ENCODE data around the gene UBAC1. TPM values are rescaled to one million over a fixed set of nuclear protein-coding genes. Genes with fewer than 3 reads are reported as not detected.

The UBAC1 gene
- polyA plus RNA-seq (2013, experiment 1 of 2; ENCODE audit: insufficient read length) = 28.4 TPM
- 29.9 TPM for polyA plus RNA-seq (2013, experiment 2 of 2; ENCODE audit: insufficient read length)

GRCh38 chr9:135961277-135961715, at the start of gene UBAC1:
Gene UBAC1 (minus strand): TSS chr9:135961373. CDS start chr9:135961162, 211 bp downstream.
- peak; percentile 96 for DNase-seq

- no peak for DNase-seq
These were observed 49.6 kb upstream of the UBAC1 start for GRCh38 chr9:136010615-136011361.

GRCh38 chr9:136010176-136010575, 49.0 kb upstream of the UBAC1 start:
- no peak for DNase-seq

- no peak for DNase-seq
These were observed 48.3 kb upstream of the UBAC1 start for GRCh38 chr9:136009516-136009915.

DNA sequence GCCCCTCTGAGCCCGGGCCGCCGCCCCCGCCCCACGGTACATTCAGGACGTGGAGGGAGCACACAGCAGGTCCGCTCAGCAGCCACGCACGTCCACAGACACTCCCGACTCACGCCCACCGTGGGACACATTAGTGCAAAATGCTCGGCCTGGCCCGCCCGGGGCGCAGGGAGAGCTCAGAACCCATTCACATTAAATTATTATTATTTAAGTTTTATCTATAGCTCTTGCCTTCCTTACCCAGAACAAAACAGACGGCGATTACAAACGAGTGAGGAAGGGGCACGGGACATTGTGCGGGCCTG, 47.5 kb upstream of the UBAC1 start:
- DNase-seq = no peak

- DNase-seq = peak; percentile 34
These were observed 46.9 kb upstream of the UBAC1 start for GRCh38 chr9:136007934-136008692.

GRCh38 chr9:136007276-136007933, 46.2 kb upstream of the UBAC1 start:
- DNase-seq = no peak

GRCh38 chr9:136006169-136006568, 45.0 kb upstream of the UBAC1 start:
- no peak for DNase-seq

- no peak for DNase-seq
These were observed 43.5 kb upstream of the UBAC1 start for GRCh38 chr9:136004712-136005111.

DNA sequence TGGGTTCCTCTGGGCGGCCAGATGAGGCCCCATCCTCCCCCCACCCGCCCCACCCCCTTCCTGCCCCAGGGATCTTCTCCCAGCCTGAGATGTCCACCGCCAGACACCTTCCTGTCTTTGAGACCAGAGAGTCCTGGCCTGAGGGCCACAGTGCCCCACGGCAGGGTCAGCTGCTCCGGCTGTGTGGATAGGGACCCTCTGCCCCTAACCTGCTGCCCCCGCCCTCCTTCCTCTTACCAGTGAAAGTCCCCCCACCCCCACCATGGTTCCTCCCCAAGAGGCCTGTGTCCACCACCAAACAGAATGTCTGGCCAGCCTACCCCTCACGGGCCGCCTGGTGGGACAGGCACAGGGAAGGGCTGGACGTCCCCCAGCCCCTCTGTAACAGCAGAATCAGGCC, 43.0 kb upstream of the UBAC1 start:
- no peak for DNase-seq

DNA sequence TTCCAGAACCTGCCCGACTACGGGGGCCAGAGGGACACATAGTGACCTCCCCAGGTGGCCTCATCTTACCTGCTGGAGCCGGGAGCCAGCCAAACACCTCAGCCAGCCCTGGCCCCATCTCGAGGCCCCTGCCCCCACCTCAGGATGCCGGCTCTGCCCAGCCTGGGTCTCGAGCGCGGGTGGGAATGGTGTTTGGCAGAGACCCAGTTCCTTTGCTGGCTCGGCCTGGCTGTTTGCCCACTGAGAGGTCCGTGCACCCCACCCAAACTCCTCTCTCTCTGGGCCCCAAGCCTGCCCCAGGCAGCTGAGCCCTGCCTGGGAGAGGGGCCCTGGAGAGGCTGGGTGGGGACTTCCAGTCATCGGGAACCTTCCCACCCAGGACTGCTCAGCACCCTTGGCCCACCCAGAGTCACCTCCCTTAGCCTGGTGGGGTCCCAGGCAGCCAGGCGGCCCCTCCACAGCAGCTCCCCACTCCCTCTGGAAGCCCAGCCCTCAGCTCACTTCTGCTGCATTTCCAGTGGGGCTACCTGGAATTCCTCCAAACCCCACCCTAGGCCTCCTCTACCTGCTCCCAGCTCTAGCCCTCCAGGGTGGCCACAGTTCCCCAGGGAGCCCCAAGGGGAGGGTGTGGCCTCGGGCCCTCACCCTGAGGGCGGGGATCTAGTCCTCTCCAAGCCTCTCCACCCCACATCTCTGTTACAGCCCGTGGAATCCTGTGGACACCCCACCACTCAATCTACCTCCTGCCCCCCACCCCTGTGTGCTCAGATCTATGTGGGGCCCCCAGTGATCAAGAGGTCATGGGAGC, 42.4 kb upstream of the UBAC1 start:
- no peak for DNase-seq

DNA sequence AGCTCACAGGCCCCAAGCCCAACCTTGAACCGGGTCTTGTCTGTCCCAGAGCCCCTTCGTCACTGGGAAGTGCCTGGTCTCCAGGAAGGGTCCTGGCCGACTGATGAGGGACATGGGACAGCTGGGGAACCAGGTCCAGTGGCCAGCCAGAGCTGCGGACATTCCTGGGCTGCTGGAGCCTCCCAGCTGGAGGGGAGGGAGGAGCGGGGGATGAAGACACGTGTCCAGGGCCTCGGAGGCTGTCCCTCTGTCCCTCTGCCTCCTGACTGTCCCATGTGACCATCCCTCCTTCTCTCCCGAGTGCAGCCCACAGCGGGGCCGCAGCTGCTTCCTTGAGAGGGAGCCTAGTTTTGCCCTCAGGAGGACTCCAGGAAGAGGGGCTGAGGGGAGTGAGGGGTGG, 41.7 kb upstream of the UBAC1 start:
- DNase-seq = no peak

- DNase-seq = no peak
These were observed 41.0 kb upstream of the UBAC1 start for GRCh38 chr9:136002215-136002614.

DNA sequence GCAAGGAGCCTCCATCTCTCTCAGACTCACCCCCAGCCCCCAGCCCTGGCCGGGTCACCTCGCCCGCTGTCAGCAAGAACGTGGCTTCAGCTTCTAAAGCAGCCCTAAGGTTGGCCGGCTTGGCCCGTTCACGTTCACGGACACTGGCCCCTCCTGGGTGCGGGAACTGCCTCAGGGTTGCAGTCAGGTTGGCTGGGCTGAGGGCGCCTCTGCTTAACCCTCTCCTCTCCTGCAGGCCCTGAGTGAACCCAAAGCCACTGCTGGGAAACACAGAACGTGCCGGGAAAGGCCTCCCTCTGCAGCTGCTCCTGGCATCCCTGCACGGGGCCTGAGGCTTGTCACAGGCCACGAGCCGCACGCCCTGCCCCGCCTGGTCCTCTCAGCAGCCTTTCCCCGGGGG, 40.1 kb upstream of the UBAC1 start:
- no peak for DNase-seq

DNA sequence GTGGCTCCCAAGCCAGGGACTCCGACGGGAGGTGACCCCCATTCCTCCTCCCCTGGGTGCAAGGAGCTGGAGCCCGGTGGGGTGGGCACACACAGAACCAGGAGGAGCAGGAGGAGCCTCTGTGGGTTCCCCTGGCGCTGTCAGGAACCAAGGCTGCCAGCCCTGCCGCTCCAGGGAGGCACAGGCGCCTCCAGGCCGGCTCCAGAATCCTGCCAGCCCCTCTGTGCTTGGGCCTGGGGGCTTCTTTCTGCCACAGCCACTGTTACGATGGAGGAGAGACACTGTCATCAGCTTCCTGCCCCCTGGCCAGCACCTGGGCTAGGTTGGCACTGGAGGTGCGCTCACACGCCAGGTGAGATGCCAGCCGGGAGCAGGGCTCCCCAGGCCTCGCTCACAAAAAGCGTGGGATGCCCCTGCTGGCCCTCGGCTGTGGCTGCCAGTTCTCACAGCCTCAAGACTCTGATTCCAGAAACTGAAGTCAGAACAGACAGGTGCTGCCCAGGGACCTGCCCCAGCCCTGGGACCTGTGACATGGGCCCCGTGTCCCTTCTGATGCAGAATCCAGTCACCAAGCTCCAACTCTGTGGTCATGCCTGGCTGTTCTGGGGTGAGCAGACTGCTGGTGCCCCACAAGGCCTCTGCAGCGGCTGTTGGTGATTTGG, 37.4 kb upstream of the UBAC1 start:
- no peak for DNase-seq

- DNase-seq = no peak
These were observed 36.8 kb upstream of the UBAC1 start for GRCh38 chr9:135998016-135998380.

- no peak for DNase-seq
These were observed 36.2 kb upstream of the UBAC1 start for GRCh38 chr9:135997090-135998015.

DNA sequence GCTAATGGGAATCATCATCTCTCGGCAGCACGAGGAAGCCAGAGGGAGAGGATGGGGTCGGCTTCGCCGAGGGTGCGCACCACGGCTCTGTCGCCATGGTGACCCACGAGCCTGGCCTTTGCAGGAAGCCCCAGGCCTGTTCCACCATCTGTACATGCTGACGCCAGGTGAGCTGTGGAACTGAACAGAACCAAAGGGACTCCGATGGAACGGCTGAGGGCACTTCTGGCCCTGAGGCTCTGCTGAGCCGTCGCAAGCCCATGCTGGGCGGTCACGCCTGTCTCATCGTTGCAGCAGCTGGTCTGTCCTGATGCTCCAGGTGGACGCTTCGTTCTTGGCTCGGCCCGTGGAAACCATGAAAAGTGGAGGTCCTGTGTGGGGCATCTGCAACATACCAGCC, 34.6 kb upstream of the UBAC1 start:
- no peak for DNase-seq

GRCh38 chr9:135994501-135995192, 33.5 kb upstream of the UBAC1 start:
- no peak for DNase-seq

- no peak for DNase-seq
These were observed 32.8 kb upstream of the UBAC1 start for GRCh38 chr9:135993765-135994500.
